ENCODE data around the gene SLN.

- no peak for TF ChIP-seq CTCF (IDR thresholded peaks at IDR 0.05)
- no peak for TF ChIP-seq POLR2A (IDR thresholded peaks at IDR 0.05)
Measured at GRCh38 chr11:107747622-107748021, 35.8 kb upstream of the SLN start.
